Endometrium (tissue), 2 donors: ENCODE results near the gene TMEM238L.
"Not testable (repeated sequence)": the region's sequence is repeated elsewhere in the genome, so short reads cannot be mapped to it uniquely, and the experiment has no call there.

Experiments used
- FAIRE-seq: peaks from 2 replicates; lab custom pipeline; 2012; peaks lifted over from hg19 to GRCh38; lab: Jason Lieb, UNC
- donor health status: control.
- donor health status: control.

TMEM238L gene

GRCh38 chr17:10803830-10804475 lies at the start of gene TMEM238L:
TSS of gene TMEM238L (minus strand) at chr17:10804099. CDS start at chr17:10803963, 136 bp downstream.
- no peak for FAIRE-seq

- not testable (repeated sequence) for FAIRE-seq
Observed at GRCh38 chr17:10846636-10847035, 42.7 kb upstream of the TMEM238L start.

- FAIRE-seq = no peak
Observed at GRCh38 chr17:10845388-10845751, 41.5 kb upstream of the TMEM238L start.

- peak; percentile 35 for FAIRE-seq
Observed at GRCh38 chr17:10844621-10845387, 40.9 kb upstream of the TMEM238L start.

GRCh38 chr17:10843811-10844210 lies 39.9 kb upstream of the TMEM238L start:
- FAIRE-seq = no peak

- no peak for FAIRE-seq
Observed at GRCh38 chr17:10842658-10843057, 38.8 kb upstream of the TMEM238L start.

GRCh38 chr17:10838682-10839081 lies 34.8 kb upstream of the TMEM238L start:
- FAIRE-seq = no peak

GRCh38 chr17:10837921-10838320 lies 34.0 kb upstream of the TMEM238L start, which contains the start of gene PIRT:
TSS of gene PIRT (minus strand) at chr17:10838087. CDS start at chr17:10825645, 12,442 bp downstream.
- FAIRE-seq = no peak

GRCh38 chr17:10836966-10837590 lies 33.2 kb upstream of the TMEM238L start:
- FAIRE-seq = no peak

GRCh38 chr17:10836145-10836544 lies 32.2 kb upstream of the TMEM238L start:
- FAIRE-seq = no peak

GRCh38 chr17:10831696-10832095 lies 27.8 kb upstream of the TMEM238L start:
- FAIRE-seq = no peak

- no peak for FAIRE-seq
Observed at GRCh38 chr17:10827898-10828552, 24.1 kb upstream of the TMEM238L start.

GRCh38 chr17:10824874-10825273 lies 21.0 kb upstream of the TMEM238L start:
- no peak for FAIRE-seq

- no peak for FAIRE-seq
Observed at GRCh38 chr17:10821770-10822169, 17.9 kb upstream of the TMEM238L start.

- FAIRE-seq = no peak
Observed at GRCh38 chr17:10821054-10821453, 17.2 kb upstream of the TMEM238L start.

- FAIRE-seq = no peak
Observed at GRCh38 chr17:10815319-10815718, 11.4 kb upstream of the TMEM238L start.

GRCh38 chr17:10814075-10814474 lies 10.2 kb upstream of the TMEM238L start:
- FAIRE-seq = no peak

GRCh38 chr17:10812674-10813073 lies 8.8 kb upstream of the TMEM238L start:
- FAIRE-seq = no peak

- no peak for FAIRE-seq
Observed at GRCh38 chr17:10809605-10810004, 5.7 kb upstream of the TMEM238L start.

- no peak for FAIRE-seq
Observed at GRCh38 chr17:10807704-10808128, 3.8 kb upstream of the TMEM238L start.

GRCh38 chr17:10806545-10807262 lies 2.8 kb upstream of the TMEM238L start:
- FAIRE-seq = no peak

GRCh38 chr17:10805911-10806310 lies 2.0 kb upstream of the TMEM238L start:
- FAIRE-seq = no peak
